DOHH2 (cell line): ENCODE measurements around the gene PHF14.

Source experiments
- H3F3A ChIP-seq: fragments of 200-600 bp; sonication (generic), shearing (Covaris generic); 2 replicates; pipeline ENCODE4 v1.6.0; 2016; ENCODE audit warnings: antibody characterized with exemption, mild to moderate bottlenecking; ENCODE audit not compliant: control insufficient read depth, insufficient read depth
- H3K27ac ChIP-seq: fragments of 200-600 bp; sonication (generic); 2 replicates; pipeline ENCODE4 v1.5.1; 2014; ENCODE audit warnings: low read depth, mild to moderate bottlenecking, low read length, moderate library complexity
- H3K27me3 ChIP-seq: fragments of 200-600 bp; sonication (generic); 2 replicates; pipeline ENCODE4 v1.6.1; 2014; ENCODE audit warnings: mild to moderate bottlenecking, low read length, mixed read lengths; ENCODE audit not compliant: control insufficient read depth
- H3K36me3 ChIP-seq: fragments of 200-600 bp; sonication (generic); 2 replicates; pipeline ENCODE4 v1.6.1; 2014; ENCODE audit warnings: mild to moderate bottlenecking, low read length, moderate library complexity, mixed read lengths; ENCODE audit not compliant: control insufficient read depth
- H3K4me1 ChIP-seq: fragments of 200-600 bp; sonication (generic); 2 replicates; pipeline ENCODE4 v1.6.1; 2014; ENCODE audit warnings: mild to moderate bottlenecking, low read length, mixed read lengths; ENCODE audit not compliant: control insufficient read depth
- H3K4me2 ChIP-seq: fragments of 200-600 bp; sonication (generic); 2 replicates; pipeline ENCODE4 v1.6.0; 2014; ENCODE audit warnings: mild to moderate bottlenecking, low read length, moderate library complexity
- H3K4me3 ChIP-seq: fragments of 200-600 bp; sonication (generic); 2 replicates; pipeline ENCODE4 v1.5.1; 2014; ENCODE audit warnings: mild to moderate bottlenecking, low read length, mixed read lengths
- H3K79me2 ChIP-seq: fragments of 200-600 bp; sonication (generic); 2 replicates; pipeline ENCODE4 v1.6.1; 2014; ENCODE audit warnings: mild to moderate bottlenecking, low read length, mixed read lengths; ENCODE audit not compliant: control insufficient read depth
- H3K9me2 ChIP-seq: fragments of 200-600 bp; sonication (generic); replicated peaks from 2 replicates; pipeline ENCODE4 v1.6.1; 2014; ENCODE audit warnings: mild to moderate bottlenecking, low read length, mixed read lengths; ENCODE audit not compliant: control insufficient read depth
- H3K9me3 ChIP-seq: fragments of 200-600 bp; sonication (generic); 2 replicates; pipeline ENCODE4 v1.6.1; 2014; ENCODE audit warnings: antibody characterized with exemption, low read length, mixed read lengths; ENCODE audit not compliant: control insufficient read depth, insufficient read depth
- H4K20me1 ChIP-seq: fragments of 200-600 bp; sonication (generic); 2 replicates; pipeline ENCODE4 v1.6.0; 2014; ENCODE audit warnings: low read depth, mild to moderate bottlenecking, antibody characterized with exemption, low read length, moderate library complexity; ENCODE audit not compliant: control insufficient read depth, insufficient read depth
- EZH2phosphoT487 ChIP-seq: fragments of 200-600 bp; sonication (generic); IDR thresholded peaks from 2 replicates; pipeline ENCODE4 v1.6.1; 2017; ENCODE audit warnings: borderline replicate concordance, mild to moderate bottlenecking, antibody characterized with exemption, low read length, moderate library complexity, mixed read lengths
- TF ChIP-seq, protein P1 (sequence below): fragments of 200-600 bp; sonication (generic); IDR thresholded peaks from one replicate; pipeline ENCODE4 v1.5.1; 2014; ENCODE audit warnings: antibody characterized with exemption, mild to moderate bottlenecking, low read depth, low read length; ENCODE audit not compliant: poor library complexity, severe bottlenecking

PHF14 gene

DNA sequence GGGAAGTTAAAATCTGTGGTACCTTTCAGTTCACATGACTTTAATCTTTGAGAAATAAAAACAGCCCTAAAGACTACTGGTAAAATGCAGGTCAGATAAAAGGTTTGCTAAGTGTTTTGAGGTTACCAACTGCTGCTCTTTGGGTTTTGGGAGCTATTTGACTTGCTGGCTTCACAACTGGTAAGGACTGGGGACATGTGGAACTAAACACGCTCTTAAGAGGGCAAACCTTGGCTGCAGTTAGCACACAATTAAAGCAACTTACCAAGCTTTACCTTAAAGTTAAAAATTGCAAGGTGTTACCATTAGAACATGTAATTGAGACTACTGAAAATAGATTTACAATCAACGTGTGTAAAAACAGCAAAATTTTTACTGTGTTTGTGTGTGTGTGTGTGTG is 220.2 kb downstream of the PHF14 start:
- H3K9me2 ChIP-seq: no peaks in the 10 kb centered on the region
- H3K36me3 ChIP-seq: no peaks in the 10 kb centered on the region
- H4K20me1 ChIP-seq: no peaks in the 10 kb centered on the region
- H3K79me2 ChIP-seq: no peaks in the 10 kb centered on the region
- H3K4me2 ChIP-seq: no peak overlapping the region
- H3K27ac ChIP-seq: no peak overlapping the region
- H3K4me3 ChIP-seq: no peak overlapping the region
- H3K27me3 ChIP-seq: no peaks in the 10 kb centered on the region
- no peaks in the 10 kb centered on the region for H3F3A ChIP-seq
- H3K9me3 ChIP-seq: no peaks in the 10 kb centered on the region
- H3K4me1 ChIP-seq: peaks cover 8% of the 10 kb centered on the region
- TF ChIP-seq EZH2phosphoT487: no peak
- TF ChIP-seq, protein P1, sequence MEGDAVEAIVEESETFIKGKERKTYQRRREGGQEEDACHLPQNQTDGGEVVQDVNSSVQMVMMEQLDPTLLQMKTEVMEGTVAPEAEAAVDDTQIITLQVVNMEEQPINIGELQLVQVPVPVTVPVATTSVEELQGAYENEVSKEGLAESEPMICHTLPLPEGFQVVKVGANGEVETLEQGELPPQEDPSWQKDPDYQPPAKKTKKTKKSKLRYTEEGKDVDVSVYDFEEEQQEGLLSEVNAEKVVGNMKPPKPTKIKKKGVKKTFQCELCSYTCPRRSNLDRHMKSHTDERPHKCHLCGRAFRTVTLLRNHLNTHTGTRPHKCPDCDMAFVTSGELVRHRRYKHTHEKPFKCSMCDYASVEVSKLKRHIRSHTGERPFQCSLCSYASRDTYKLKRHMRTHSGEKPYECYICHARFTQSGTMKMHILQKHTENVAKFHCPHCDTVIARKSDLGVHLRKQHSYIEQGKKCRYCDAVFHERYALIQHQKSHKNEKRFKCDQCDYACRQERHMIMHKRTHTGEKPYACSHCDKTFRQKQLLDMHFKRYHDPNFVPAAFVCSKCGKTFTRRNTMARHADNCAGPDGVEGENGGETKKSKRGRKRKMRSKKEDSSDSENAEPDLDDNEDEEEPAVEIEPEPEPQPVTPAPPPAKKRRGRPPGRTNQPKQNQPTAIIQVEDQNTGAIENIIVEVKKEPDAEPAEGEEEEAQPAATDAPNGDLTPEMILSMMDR: no peak

DNA sequence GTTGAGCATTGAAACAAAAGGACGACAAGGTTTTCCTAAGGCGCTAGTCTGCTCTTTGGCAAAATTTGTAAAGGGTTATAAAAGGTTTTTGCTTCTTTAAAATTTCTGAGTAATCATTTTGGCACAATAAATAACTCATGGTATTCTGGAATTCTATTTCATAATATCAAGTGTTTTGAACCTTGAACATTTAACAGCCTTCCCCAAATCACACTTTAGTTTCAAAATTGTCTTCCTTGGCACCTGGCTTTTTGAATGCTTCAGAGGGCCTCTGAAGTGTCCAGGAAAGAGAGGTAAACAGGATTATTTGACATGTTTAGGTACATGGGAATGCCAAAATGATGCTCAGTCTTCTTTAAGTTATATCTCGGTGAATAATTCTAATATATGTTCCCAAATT is 220.8 kb downstream of the PHF14 start:
- H3K4me2 ChIP-seq: no peak overlapping the region
- no peaks in the 10 kb centered on the region for H3K27me3 ChIP-seq
- no peaks in the 10 kb centered on the region for H3K36me3 ChIP-seq
- H3F3A ChIP-seq: no peaks in the 10 kb centered on the region
- H3K4me3 ChIP-seq: no peak overlapping the region
- no peaks in the 10 kb centered on the region for H4K20me1 ChIP-seq
- H3K9me3 ChIP-seq: no peaks in the 10 kb centered on the region
- H3K4me1 ChIP-seq: peaks cover 8% of the 10 kb centered on the region
- H3K27ac ChIP-seq: no peak overlapping the region
- H3K9me2 ChIP-seq: no peaks in the 10 kb centered on the region
- H3K79me2 ChIP-seq: no peaks in the 10 kb centered on the region
- TF ChIP-seq, protein P1: no peak
- TF ChIP-seq EZH2phosphoT487: no peak

DNA sequence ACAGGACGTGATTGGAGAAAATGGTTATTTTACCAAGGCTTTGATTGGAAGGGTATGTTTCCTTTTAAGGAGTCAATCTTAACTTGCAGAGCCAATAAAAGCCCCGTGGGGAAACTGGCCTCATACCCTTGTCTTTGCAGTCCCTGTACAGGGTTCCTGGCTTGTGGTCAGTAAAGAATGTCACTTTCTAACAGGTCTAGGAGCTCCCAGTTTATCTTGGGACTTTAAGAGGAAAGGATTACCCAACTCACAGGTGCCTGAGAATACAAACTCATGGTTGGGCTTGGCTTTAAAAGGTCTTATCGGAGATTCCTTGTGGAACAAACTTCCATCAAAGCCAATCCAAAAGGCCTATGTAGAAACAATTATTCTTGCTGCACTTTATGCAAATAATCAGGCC is 221.8 kb downstream of the PHF14 start:
- Histone ChIP-seq H3K9me2 (no peaks in the 10 kb centered on the region), H3K36me3 (no peaks in the 10 kb centered on the region), H3K4me2 (no peak overlapping the region), H3K79me2 (no peaks in the 10 kb centered on the region), H3K4me3 (no peak overlapping the region), H3K9me3 (no peaks in the 10 kb centered on the region), H3K27me3 (no peaks in the 10 kb centered on the region), H3K4me1 (peaks cover 8% of the 10 kb centered on the region), H4K20me1 (no peaks in the 10 kb centered on the region), H3K27ac (no peak overlapping the region), H3F3A (no peaks in the 10 kb centered on the region)
- no peak for TF ChIP-seq EZH2phosphoT487
- TF ChIP-seq, protein P1: no peak

DNA sequence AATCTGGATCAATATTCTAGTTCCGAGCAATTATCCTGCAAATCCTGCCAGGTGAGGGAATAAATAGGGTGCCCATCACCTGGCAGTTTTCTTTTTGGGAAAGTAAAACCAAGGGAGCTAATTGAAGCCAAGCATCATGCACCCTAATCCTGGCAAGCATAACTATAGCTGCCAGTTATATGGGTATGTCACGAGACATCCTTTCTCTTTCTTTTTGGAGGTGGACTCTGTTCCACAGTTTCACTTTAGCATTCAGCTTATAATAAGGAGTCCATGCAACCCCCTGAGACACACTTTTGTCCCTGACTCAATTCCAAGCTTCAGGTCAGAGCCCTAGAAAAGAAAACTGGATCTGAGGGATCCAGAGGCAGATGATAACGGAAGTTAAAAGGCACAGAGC is 222.5 kb downstream of the PHF14 start:
- no peaks in the 10 kb centered on the region for H3K9me3 ChIP-seq

More for the DNA sequence above, 222.5 kb downstream of the PHF14 start:
- H3K79me2 ChIP-seq: no peaks in the 10 kb centered on the region
- no peak overlapping the region for H3K27ac ChIP-seq
- H3K4me2 ChIP-seq: no peak overlapping the region
- TF ChIP-seq EZH2phosphoT487: no peak
- TF ChIP-seq, protein P1: no peak
- no peaks in the 10 kb centered on the region for H3K36me3 ChIP-seq
- no peaks in the 10 kb centered on the region for H3K9me2 ChIP-seq
- no peak overlapping the region for H3K4me3 ChIP-seq
- no peaks in the 10 kb centered on the region for H4K20me1 ChIP-seq
- H3K27me3 ChIP-seq: no peaks in the 10 kb centered on the region
- H3F3A ChIP-seq: no peaks in the 10 kb centered on the region
- H3K4me1 ChIP-seq: peaks cover 8% of the 10 kb centered on the region
